ENCODE measurements around the gene PHLDB1. TPM values are rescaled to one million over a fixed set of nuclear protein-coding genes. Genes with fewer than 3 reads are reported as not detected.

Gene PHLDB1
- total RNA-seq, 1 donor from 2014 or later, result 63.1 TPM

DNA sequence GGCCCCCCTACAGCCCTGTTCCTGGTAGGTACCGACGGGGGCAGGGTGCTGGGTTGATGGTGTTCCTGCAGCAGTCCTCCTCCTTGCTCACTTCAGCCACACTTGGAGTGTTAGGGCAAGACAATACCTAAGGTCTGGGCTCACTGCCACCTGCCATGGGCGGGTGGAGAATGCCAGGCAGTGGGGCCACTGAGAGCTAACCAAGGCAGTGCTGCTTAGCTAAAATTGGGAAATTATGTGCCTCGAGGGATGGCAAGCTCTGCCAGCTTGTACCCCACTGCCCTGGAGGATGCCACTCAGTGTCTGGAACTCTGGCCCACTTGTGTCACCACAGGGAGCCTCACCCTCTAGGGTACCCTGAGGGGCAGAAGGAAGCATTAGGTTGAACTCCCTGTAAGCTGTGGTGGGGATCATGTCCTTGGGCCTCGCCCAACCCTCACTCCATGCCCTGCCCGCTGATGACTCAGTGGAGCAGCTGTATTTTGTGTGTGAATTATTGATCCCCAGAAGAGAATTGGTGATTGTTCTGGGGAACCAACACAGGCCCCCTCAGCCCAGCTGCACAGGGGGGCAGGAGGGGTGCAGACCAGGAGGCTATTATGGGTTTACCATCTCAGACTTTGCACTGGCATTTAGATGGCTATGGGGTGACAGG is 17.7 kb downstream of the PHLDB1 start:
- Mint-ChIP-seq H3K4me1 (ENCODE audit: unreplicated experiment) (peaks cover 14% of the 10 kb centered on the region), H3K9me3 (no peaks in the 10 kb centered on the region), H3K4me3 (no peak overlapping the region), H3K27ac (no peak overlapping the region), H3K36me3 (no peaks in the 10 kb centered on the region), H3K27me3 (no peaks in the 10 kb centered on the region)
- TF ChIP-seq, protein P1, sequence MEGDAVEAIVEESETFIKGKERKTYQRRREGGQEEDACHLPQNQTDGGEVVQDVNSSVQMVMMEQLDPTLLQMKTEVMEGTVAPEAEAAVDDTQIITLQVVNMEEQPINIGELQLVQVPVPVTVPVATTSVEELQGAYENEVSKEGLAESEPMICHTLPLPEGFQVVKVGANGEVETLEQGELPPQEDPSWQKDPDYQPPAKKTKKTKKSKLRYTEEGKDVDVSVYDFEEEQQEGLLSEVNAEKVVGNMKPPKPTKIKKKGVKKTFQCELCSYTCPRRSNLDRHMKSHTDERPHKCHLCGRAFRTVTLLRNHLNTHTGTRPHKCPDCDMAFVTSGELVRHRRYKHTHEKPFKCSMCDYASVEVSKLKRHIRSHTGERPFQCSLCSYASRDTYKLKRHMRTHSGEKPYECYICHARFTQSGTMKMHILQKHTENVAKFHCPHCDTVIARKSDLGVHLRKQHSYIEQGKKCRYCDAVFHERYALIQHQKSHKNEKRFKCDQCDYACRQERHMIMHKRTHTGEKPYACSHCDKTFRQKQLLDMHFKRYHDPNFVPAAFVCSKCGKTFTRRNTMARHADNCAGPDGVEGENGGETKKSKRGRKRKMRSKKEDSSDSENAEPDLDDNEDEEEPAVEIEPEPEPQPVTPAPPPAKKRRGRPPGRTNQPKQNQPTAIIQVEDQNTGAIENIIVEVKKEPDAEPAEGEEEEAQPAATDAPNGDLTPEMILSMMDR (conservative IDR thresholded peaks at IDR 0.05), result no peak
- no peak for DNase-seq (ENCODE audit: extremely low spot score, unreplicated experiment)

GRCh38 chr11:118625976-118626375 is 18.6 kb downstream of the PHLDB1 start:
- Mint-ChIP-seq H3K27me3 (no peaks in the 10 kb centered on the region), H3K27ac (no peak overlapping the region)

GRCh38 chr11:118627566-118627965 is 20.2 kb downstream of the PHLDB1 start:
- no peaks in the 10 kb centered on the region for H3K36me3 Mint-ChIP-seq
- H3K4me3 Mint-ChIP-seq, result no peak overlapping the region
- no peaks in the 10 kb centered on the region for H3K9me3 Mint-ChIP-seq
- TF ChIP-seq, protein P1 (conservative IDR thresholded peaks at IDR 0.05), result no peak
- H3K27me3 Mint-ChIP-seq, result no peaks in the 10 kb centered on the region
- DNase-seq (ENCODE audit: extremely low spot score, unreplicated experiment), result no peak
- no peak overlapping the region for H3K27ac Mint-ChIP-seq
- H3K4me1 Mint-ChIP-seq (ENCODE audit: unreplicated experiment), result peaks cover 9% of the 10 kb centered on the region

More at GRCh38 chr11:118625976-118626375, 18.6 kb downstream of the PHLDB1 start:
- Mint-ChIP-seq H3K36me3 (no peaks in the 10 kb centered on the region), H3K4me1 (ENCODE audit: unreplicated experiment) (peaks cover 12% of the 10 kb centered on the region), H3K9me3 (no peaks in the 10 kb centered on the region), H3K4me3 (no peak overlapping the region)
- DNase-seq (ENCODE audit: extremely low spot score, unreplicated experiment), result no peak
- TF ChIP-seq, protein P1 (conservative IDR thresholded peaks at IDR 0.05), result no peak

DNA sequence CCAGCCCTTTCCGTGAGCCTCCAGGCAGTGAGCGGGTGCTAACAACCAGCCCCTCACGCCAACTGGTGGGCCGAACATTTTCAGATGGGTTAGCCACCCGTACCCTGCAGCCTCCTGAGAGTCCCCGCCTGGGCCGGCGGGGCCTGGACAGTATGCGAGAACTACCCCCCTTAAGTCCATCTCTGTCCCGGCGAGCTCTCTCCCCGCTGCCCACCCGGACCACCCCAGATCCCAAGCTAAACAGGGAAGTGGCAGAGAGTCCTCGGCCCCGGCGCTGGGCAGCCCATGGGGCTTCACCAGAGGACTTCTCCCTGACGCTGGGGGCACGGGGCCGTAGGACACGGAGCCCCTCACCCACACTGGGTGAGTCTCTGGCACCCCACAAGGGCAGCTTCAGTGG is 20.6 kb downstream of the PHLDB1 start:
- Mint-ChIP-seq H3K4me1 (ENCODE audit: unreplicated experiment) (peaks cover 4% of the 10 kb centered on the region), H3K27me3 (no peaks in the 10 kb centered on the region), H3K9me3 (no peaks in the 10 kb centered on the region), H3K27ac (no peak overlapping the region), H3K4me3 (no peak overlapping the region), H3K36me3 (peaks cover 2% of the 10 kb centered on the region)
- TF ChIP-seq, protein P1 (conservative IDR thresholded peaks at IDR 0.05), result no peak
- no peak for DNase-seq (ENCODE audit: extremely low spot score, unreplicated experiment)

DNA sequence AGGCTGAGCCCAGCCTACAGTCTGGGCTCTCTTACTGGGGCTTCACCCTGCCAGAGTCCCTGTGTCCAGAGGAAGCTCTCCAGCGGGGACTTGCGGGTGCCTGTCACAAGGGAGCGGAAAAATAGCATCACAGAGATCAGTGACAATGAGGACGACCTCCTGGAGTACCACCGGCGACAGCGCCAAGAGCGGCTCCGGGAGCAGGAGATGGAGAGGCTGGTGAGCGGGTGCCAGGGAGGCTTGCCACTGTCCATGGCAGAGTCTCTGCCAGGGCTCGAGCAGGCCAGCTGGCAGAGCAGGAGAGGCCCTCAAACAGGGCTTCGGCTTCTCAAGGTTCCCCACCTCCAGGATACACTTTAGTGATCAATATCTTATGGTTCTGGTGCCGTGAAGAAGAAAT is 21.0 kb downstream of the PHLDB1 start:
- H3K4me3 Mint-ChIP-seq, result no peak overlapping the region
- TF ChIP-seq, protein P1 (conservative IDR thresholded peaks at IDR 0.05), result no peak
- H3K27me3 Mint-ChIP-seq, result no peaks in the 10 kb centered on the region
- H3K4me1 Mint-ChIP-seq (ENCODE audit: unreplicated experiment), result peaks cover 3% of the 10 kb centered on the region
- DNase-seq (ENCODE audit: extremely low spot score, unreplicated experiment), result no peak
- no peaks in the 10 kb centered on the region for H3K9me3 Mint-ChIP-seq
- no peak overlapping the region for H3K27ac Mint-ChIP-seq
- peaks cover 4% of the 10 kb centered on the region for H3K36me3 Mint-ChIP-seq

Data from type B pancreatic cell (in vitro differentiated cells).